SK-N-SH (cell line): ENCODE data around the gene SMIM28. TPM values are rescaled to one million over a fixed set of nuclear protein-coding genes. Genes with fewer than 3 reads are reported as not detected.

ENCODE experiments used
- CTCF ChIA-PET: fragments of 300-600, 350-600 bp; formaldehyde crosslinking; extraction: SDS; loops from one replicate; lab custom pipeline; 2021; lab: Yijun Ruan, JAX
- POLR2A ChIA-PET: fragments of 350-600 bp; sonication (Branson Sonifier 250); formaldehyde crosslinking; extraction: SDS; loops from one replicate; lab custom pipeline; 2020; ENCODE audit warnings: antibody characterized with exemption, inconsistent platforms; lab: Yijun Ruan, JAX
- DNase-seq: peaks from one replicate; pipeline ENCODE4 v3.0.0; 2012
- H2AFZ ChIP-seq: fragments of 200-600 bp; sonication (generic); 2 replicates; pipeline ENCODE4 v1.8.1; 2016; ENCODE audit warnings: antibody characterized with exemption, mild to moderate bottlenecking, low read depth
- H3F3A ChIP-seq: fragments of 200-600 bp; sonication (generic); replicated peaks from 2 replicates; pipeline ENCODE3; 2016; ENCODE audit warnings: antibody characterized with exemption, mild to moderate bottlenecking; ENCODE audit not compliant: insufficient read depth
- H3K27ac ChIP-seq, 2 experiments: fragments of 200-500 bp in 1 of 2; fragments of 200-600 bp in 1 of 2; sonication (Bioruptor generic) in 1 of 2; sonication (generic), shearing (Covaris generic) in 1 of 2; 2 replicates each; pipeline versions ENCODE4 v1.5.1 to v1.6.1; 2014 to 2016; ENCODE audit warnings: low read depth in 2 of 2, inconsistent platforms in 1 of 2, low read length in 1 of 2, mild to moderate bottlenecking in 1 of 2, mixed read lengths in 1 of 2
- H3K27me3 ChIP-seq: fragments of 200-600 bp; sonication (generic), shearing (Covaris generic); 2 replicates; pipeline ENCODE4 v1.6.1; 2016; ENCODE audit warnings: mixed run types; ENCODE audit not compliant: insufficient read depth
- H3K36me3 ChIP-seq, 2 experiments: fragments of 200-500 bp in 1 of 2; fragments of 200-600 bp in 1 of 2; sonication (Bioruptor generic) in 1 of 2; sonication (generic) in 1 of 2; replicated peaks in 1 of 2; 2 replicates each; pipeline versions ENCODE3 to v1.5.1; 2014 to 2016; ENCODE audit warnings: low read length in 1 of 2, mild to moderate bottlenecking in 1 of 2; ENCODE audit not compliant: insufficient read depth in 2 of 2, control insufficient read depth in 1 of 2
- H3K4me1 ChIP-seq, 2 experiments: fragments of 200-500 bp in 1 of 2; fragments of 200-600 bp in 1 of 2; sonication (Bioruptor generic) in 1 of 2; sonication (generic), shearing (Covaris generic) in 1 of 2; 2 replicates each; pipeline versions ENCODE4 v1.5.1 to v1.6.1; 2014 to 2016; ENCODE audit warnings: low read depth in 1 of 2, low read length in 1 of 2, mixed run types in 1 of 2; ENCODE audit not compliant: insufficient read depth in 2 of 2, control insufficient read depth in 1 of 2
- H3K4me2 ChIP-seq: fragments of 200-600 bp; sonication (generic), shearing (Covaris generic); 2 replicates; pipeline ENCODE4 v1.6.1; 2017; ENCODE audit warnings: mixed run types
- H3K4me3 ChIP-seq, 2 experiments: fragments of 200-500 bp in 1 of 2; fragments of 200-600 bp in 1 of 2; sonication (Bioruptor generic) in 1 of 2; sonication (generic), shearing (Covaris generic) in 1 of 2; 2 replicates each; pipeline versions ENCODE4 v1.5.1 to v1.8.1; 2014 to 2016; ENCODE audit warnings: low read depth in 2 of 2, inconsistent platforms in 1 of 2, low read length in 1 of 2, mild to moderate bottlenecking in 1 of 2, mixed read lengths in 1 of 2, moderate library complexity in 1 of 2
- H3K79me2 ChIP-seq: fragments of 200-600 bp; sonication (generic); 2 replicates; pipeline ENCODE4 v1.8.1; 2017; ENCODE audit warnings: mild to moderate bottlenecking; ENCODE audit not compliant: insufficient read depth
- H3K9ac ChIP-seq: fragments of 200-600 bp; sonication (generic); 2 replicates; pipeline ENCODE4 v1.6.1; 2017; ENCODE audit warnings: mixed run types
- H3K9me2 ChIP-seq: fragments of 200-600 bp; sonication (generic); 2 replicates; pipeline ENCODE4 v1.6.1; 2017; ENCODE audit warnings: mixed run types
- H3K9me3 ChIP-seq: fragments of 200-600 bp; sonication (generic); 2 replicates; pipeline ENCODE4 v1.6.1; 2017; ENCODE audit warnings: mixed run types, mild to moderate bottlenecking, moderate library complexity
- H4K20me1 ChIP-seq: fragments of 200-600 bp; sonication (generic); 2 replicates; pipeline ENCODE4 v1.6.1; 2017; ENCODE audit warnings: mild to moderate bottlenecking, mixed run types; ENCODE audit not compliant: insufficient read depth
- CHD2 ChIP-seq: fragments of 150-350 bp; IDR thresholded peaks from 2 replicates; pipeline ENCODE4 v1.6.1; 2018; ENCODE audit warnings: low read length; ENCODE audit not compliant: partially characterized antibody
- EP300 ChIP-seq, 2 experiments: IDR thresholded peaks; 2 replicates each; pipeline versions ENCODE4 v1.4.0 to v1.6.1; 2012; ENCODE audit warnings: borderline replicate concordance in 1 of 2, low read depth in 1 of 2, low read length in 1 of 2
- GABPA ChIP-seq: IDR thresholded peaks from 2 replicates; pipeline ENCODE4 v1.4.0; 2012; ENCODE audit warnings: low read depth, mild to moderate bottlenecking
- GATA2 ChIP-seq: sonication (generic); formaldehyde crosslinking; IDR thresholded peaks from 2 replicates; pipeline ENCODE4 v1.5.0; 2020; ENCODE audit warnings: mild to moderate bottlenecking, missing genetic modification reagents
- MEF2A ChIP-seq: IDR thresholded peaks from 2 replicates; pipeline ENCODE4 v1.4.0; 2012; ENCODE audit warnings: low read depth, borderline replicate concordance
- MXI1 ChIP-seq: IDR thresholded peaks from 2 replicates; pipeline ENCODE4 v1.6.1; 2012; ENCODE audit warnings: mild to moderate bottlenecking, low read depth, low read length, improper control_type of control experiment
- RAD21 ChIP-seq: IDR thresholded peaks from 2 replicates; pipeline ENCODE4 v1.6.1; 2012; ENCODE audit warnings: mild to moderate bottlenecking, low read length
- RFX5 ChIP-seq: IDR thresholded peaks from 2 replicates; pipeline ENCODE4 v1.6.1; 2012; ENCODE audit warnings: mild to moderate bottlenecking, improper control_type of control experiment, low read length
- SIN3A ChIP-seq: IDR thresholded peaks from 2 replicates; pipeline ENCODE4 v1.6.1; 2012; ENCODE audit warnings: low read depth, mild to moderate bottlenecking, low read length, moderate library complexity, borderline replicate concordance
- YY1 ChIP-seq: IDR thresholded peaks from 2 replicates; pipeline ENCODE4 v1.4.0; 2012; ENCODE audit warnings: low read depth, mild to moderate bottlenecking
- WGBS: methylation state at CpG from one replicate; pipeline ENCODE4 v1.1.6; 2017; ENCODE audit warnings: low lambda C conversion rate; 5-methylcytosine and 5-hydroxymethylcytosine counted together
- polyA plus RNA-seq, 3 experiments: library from polyadenylated mRNA; depleted of rRNA; stranded (reverse); fragments of >200 nt; gene quantifications; 2 replicates each; pipeline ENCODE4 v1.2.3, GENCODE V29; 2012
- TF ChIP-seq, protein P1 (sequence below): fragments of 150-350 bp; IDR thresholded peaks from 2 replicates; pipeline ENCODE4 v1.6.1; 2017; ENCODE audit warnings: antibody characterized with exemption, low read length, low read depth, borderline replicate concordance
- TF ChIP-seq, protein P2 (sequence below): IDR thresholded peaks from 2 replicates; pipeline ENCODE4 v1.4.0; 2012; ENCODE audit warnings: low read depth, borderline replicate concordance
- TF ChIP-seq, protein P3 (sequence below): IDR thresholded peaks from 2 replicates; pipeline ENCODE4 v1.4.0; 2012; ENCODE audit warnings: low read depth, borderline replicate concordance
- TF ChIP-seq, protein P4 (sequence below): IDR thresholded peaks from 2 replicates; pipeline ENCODE4 v1.6.1; 2012; ENCODE audit warnings: mild to moderate bottlenecking, low read depth, low read length, moderate library complexity

SMIM28 gene
- polyA plus RNA-seq, 1 of the 3 experiments (the other 2 are of a cell fraction), result not detected

DNA sequence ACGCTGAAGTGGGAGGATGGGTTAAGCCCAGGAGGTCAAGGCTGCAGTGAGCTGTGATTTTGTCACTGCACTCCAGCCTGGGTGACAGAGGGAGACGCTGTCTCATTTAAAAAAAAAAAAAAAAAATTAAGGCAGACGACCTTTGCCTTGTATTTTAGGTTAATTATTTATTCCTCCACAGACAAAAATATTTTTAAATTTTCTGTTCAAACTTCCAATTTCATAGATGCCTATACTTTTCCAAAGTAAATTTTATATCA, 6.3 kb upstream of the SMIM28 start (continued):
- TF ChIP-seq, protein P1, sequence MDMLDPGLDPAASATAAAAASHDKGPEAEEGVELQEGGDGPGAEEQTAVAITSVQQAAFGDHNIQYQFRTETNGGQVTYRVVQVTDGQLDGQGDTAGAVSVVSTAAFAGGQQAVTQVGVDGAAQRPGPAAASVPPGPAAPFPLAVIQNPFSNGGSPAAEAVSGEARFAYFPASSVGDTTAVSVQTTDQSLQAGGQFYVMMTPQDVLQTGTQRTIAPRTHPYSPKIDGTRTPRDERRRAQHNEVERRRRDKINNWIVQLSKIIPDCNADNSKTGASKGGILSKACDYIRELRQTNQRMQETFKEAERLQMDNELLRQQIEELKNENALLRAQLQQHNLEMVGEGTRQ, result no peak
- TF ChIP-seq, protein P2, sequence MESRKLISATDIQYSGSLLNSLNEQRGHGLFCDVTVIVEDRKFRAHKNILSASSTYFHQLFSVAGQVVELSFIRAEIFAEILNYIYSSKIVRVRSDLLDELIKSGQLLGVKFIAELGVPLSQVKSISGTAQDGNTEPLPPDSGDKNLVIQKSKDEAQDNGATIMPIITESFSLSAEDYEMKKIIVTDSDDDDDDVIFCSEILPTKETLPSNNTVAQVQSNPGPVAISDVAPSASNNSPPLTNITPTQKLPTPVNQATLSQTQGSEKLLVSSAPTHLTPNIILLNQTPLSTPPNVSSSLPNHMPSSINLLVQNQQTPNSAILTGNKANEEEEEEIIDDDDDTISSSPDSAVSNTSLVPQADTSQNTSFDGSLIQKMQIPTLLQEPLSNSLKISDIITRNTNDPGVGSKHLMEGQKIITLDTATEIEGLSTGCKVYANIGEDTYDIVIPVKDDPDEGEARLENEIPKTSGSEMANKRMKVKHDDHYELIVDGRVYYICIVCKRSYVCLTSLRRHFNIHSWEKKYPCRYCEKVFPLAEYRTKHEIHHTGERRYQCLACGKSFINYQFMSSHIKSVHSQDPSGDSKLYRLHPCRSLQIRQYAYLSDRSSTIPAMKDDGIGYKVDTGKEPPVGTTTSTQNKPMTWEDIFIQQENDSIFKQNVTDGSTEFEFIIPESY, result no peak

DNA sequence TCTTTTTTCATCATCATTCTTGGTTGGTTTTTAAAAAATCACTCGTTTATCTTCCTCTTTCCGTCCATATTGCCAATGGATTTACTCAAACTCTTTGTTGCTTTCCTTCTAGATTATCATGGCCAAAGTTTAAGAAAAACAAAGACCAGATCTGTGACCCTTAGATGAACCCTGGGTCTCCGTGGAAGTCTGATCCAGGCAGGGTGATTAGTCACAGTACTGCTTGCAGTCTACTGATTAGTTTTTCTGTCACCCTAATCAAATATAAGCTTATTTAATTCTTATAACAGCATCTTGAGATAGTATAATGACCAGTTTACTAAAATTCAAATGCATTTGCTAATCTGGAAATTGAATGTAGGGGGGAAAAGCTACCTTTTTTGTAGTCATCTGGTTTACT, 6.0 kb upstream of the SMIM28 start:
- TF ChIP-seq RAD21, result no peak
- TF ChIP-seq, protein P2, result no peak
- ChIA-PET POLR2A (no interaction called here), CTCF (interaction anchor here (1.0 to 1.9 kb wide), 3 partner anchors 9 to 32 kb away, joined by 3 to 7 read pairs (median 5); partner anchors contain the start of gene HEBP2)
- H3K9me3 ChIP-seq, result no peaks in the 10 kb centered on the region
- H3K4me1 ChIP-seq, result no peaks in the 10 kb centered on the region; a peak in 1 of 4 replicates
- no peak overlapping the region for H3K9ac ChIP-seq
- no peak overlapping the region for H3K4me2 ChIP-seq
- H3K27me3 ChIP-seq, result no peaks in the 10 kb centered on the region
- H3K27ac ChIP-seq, result no peak overlapping the region; a peak in 1 of 4 replicates
- no peaks in the 10 kb centered on the region for H3F3A ChIP-seq
- H4K20me1 ChIP-seq, result no peaks in the 10 kb centered on the region
- H3K36me3 ChIP-seq, result no peaks in the 10 kb centered on the region
- H3K79me2 ChIP-seq, result no peaks in the 10 kb centered on the region
- H3K4me3 ChIP-seq, result no peak overlapping the region
- no peaks in the 10 kb centered on the region for H3K9me2 ChIP-seq
- WGBS, result 10% methylated on average over 3 of the region's 3 CpGs
- DNase-seq, result no peak
- no peak overlapping the region for H2AFZ ChIP-seq

DNA sequence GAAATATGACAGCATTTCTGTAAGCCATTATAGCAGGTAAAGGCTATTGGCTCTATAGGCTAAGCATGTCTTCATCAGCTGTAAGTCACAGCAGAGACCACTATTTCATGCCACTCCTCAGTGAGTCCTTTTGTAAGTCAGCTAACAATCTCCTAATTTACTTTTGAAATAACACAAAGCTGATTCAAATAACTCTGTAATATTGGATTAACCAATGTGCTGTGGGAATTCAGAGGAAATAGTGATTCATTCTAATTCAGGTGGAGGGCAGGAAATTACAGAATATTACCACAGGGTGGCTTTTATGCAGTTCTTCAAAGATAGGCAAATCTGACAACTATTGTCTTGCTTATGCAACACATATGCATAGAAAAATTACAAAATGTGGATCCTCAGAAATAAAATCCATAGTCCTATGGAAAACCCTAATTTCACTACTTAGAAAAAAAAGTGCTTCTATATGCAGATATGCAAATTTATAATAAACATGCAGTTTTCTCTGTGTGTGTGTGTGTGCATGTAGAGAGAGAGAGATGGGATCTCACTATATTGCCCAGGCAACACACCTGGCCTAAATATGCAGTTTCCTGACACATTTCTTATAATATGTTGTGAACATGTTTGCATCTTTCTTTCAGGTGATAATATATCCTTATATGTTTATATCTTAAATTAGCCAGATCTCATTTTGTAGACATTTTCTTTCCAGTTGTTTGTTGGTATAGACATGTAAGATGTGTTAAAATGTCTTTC, 4.8 kb upstream of the SMIM28 start:
- Histone ChIP-seq H3K4me1 (peaks cover 0 to 2% of the 10 kb centered on the region in 2 experiments; a peak in 1 of 4 replicates), H4K20me1 (no peaks in the 10 kb centered on the region), H3K4me2 (no peak overlapping the region), H3K4me3 (no peak overlapping the region), H3K79me2 (no peaks in the 10 kb centered on the region), H3K27me3 (no peaks in the 10 kb centered on the region), H3F3A (no peaks in the 10 kb centered on the region), H3K9me2 (no peaks in the 10 kb centered on the region), H3K36me3 (no peaks in the 10 kb centered on the region), H2AFZ (no peak overlapping the region), H3K9ac (no peak overlapping the region), H3K9me3 (no peaks in the 10 kb centered on the region), H3K27ac (no peak overlapping the region; a peak in 1 of 4 replicates)
- CTCF ChIA-PET, result interaction anchor here (0.7 to 1.9 kb wide), 4 partner anchors 10 to 693 kb away, joined by 3 to 7 read pairs (median 4); partner anchors contain the start of gene HEBP2
- DNase-seq, result no peak
- POLR2A ChIA-PET, result no interaction called here
- no peak for TF ChIP-seq GABPA
- TF ChIP-seq, protein P3, sequence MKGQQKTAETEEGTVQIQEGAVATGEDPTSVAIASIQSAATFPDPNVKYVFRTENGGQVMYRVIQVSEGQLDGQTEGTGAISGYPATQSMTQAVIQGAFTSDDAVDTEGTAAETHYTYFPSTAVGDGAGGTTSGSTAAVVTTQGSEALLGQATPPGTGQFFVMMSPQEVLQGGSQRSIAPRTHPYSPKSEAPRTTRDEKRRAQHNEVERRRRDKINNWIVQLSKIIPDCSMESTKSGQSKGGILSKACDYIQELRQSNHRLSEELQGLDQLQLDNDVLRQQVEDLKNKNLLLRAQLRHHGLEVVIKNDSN, result no peak
- TF ChIP-seq CHD2, result no peak
- TF ChIP-seq GATA2 (CRISPR knock-in tag), result no peak
- TF ChIP-seq RAD21, result no peak
- no peak for TF ChIP-seq SIN3A
- TF ChIP-seq, protein P4, sequence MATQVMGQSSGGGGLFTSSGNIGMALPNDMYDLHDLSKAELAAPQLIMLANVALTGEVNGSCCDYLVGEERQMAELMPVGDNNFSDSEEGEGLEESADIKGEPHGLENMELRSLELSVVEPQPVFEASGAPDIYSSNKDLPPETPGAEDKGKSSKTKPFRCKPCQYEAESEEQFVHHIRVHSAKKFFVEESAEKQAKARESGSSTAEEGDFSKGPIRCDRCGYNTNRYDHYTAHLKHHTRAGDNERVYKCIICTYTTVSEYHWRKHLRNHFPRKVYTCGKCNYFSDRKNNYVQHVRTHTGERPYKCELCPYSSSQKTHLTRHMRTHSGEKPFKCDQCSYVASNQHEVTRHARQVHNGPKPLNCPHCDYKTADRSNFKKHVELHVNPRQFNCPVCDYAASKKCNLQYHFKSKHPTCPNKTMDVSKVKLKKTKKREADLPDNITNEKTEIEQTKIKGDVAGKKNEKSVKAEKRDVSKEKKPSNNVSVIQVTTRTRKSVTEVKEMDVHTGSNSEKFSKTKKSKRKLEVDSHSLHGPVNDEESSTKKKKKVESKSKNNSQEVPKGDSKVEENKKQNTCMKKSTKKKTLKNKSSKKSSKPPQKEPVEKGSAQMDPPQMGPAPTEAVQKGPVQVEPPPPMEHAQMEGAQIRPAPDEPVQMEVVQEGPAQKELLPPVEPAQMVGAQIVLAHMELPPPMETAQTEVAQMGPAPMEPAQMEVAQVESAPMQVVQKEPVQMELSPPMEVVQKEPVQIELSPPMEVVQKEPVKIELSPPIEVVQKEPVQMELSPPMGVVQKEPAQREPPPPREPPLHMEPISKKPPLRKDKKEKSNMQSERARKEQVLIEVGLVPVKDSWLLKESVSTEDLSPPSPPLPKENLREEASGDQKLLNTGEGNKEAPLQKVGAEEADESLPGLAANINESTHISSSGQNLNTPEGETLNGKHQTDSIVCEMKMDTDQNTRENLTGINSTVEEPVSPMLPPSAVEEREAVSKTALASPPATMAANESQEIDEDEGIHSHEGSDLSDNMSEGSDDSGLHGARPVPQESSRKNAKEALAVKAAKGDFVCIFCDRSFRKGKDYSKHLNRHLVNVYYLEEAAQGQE, result no peak
- no peak for TF ChIP-seq MEF2A
- no peak for TF ChIP-seq YY1
- TF ChIP-seq EP300 (IDR thresholded peaks at IDR 0.05; ENCODE audit: borderline replicate concordance in 1 of 2, low read depth in 1 of 2, low read length in 1 of 2), result no peak
- no peak for TF ChIP-seq RFX5
- no peak for TF ChIP-seq MXI1
